Tibial nerve (tissue), 4 donors: ENCODE data around the gene MPPED1.

Experiments
- CTCF ChIP-seq, 5 experiments: fragments of 200-600 bp in 3 of 5; fragments of 450-650 bp in 2 of 5; sonication (generic) in 3 of 5; IDR thresholded peaks; one replicate each; pipeline ENCODE4 v1.5.1; 2016 to 2019; ENCODE audit warnings: antibody characterized with exemption in 5 of 5, mild to moderate bottlenecking in 3 of 5, moderate library complexity in 2 of 5
- EP300 ChIP-seq, 2 donors: sonication (generic); formaldehyde crosslinking; IDR thresholded peaks; one replicate each; pipeline ENCODE4 v1.6.1; 2017; ENCODE audit warnings: antibody characterized with exemption in 2 of 2, mild to moderate bottlenecking in 1 of 2
- POLR2A ChIP-seq, 2 donors: fragments of 450-650 bp; IDR thresholded peaks; one replicate each; pipeline ENCODE4 v1.6.1; 2017; ENCODE audit warnings: antibody characterized with exemption in 2 of 2, mild to moderate bottlenecking in 2 of 2, moderate library complexity in 2 of 2

DNA sequence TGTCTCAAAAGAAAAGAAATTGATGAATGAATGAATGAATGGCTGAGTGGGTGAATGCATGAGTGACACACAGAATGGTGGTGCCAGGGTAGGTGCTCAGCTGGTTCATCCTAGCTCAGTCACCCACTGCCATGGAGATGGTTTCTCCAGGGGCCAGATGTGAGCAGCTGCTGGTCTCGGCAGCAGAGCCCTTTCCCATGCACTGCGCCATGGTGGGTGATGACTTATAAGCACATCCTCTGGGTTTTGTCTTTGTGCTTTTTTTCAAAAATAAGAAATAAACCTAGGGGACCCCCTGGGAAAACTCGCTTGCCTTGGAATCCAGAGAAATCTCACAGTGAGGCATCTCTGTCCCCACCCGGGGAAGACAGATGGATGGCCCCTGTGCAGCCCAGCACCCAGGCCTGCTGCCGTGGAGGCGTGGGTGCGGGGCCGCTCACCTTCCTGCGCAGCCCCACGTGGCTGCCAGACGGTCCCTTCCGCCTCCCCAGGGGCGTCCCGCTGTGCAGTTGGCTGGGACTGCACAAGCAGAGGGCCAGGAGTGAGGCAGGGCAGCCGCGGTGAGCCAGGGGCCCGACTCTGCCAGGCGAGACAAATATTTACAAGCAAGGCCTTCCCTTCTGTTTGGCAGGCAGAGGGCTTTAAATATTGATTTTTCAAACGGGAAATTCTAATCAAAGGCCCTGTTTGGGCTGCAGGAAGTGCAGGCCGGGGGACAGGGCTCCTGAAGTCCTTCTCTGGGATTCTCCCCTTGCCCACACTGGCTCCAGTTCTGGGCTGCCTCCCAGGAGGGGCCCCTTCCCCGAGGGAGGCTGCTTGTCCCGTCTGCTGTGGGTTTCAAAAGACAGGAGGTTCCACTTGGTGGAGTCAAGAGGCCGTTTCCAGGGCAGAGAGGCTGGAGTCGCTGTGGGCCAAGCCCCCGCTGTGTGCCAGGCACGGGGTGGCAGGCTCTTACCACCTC, 24.3 kb downstream of the MPPED1 start:
- no peak for TF ChIP-seq EP300 (IDR thresholded peaks at IDR 0.05)
- no peak for TF ChIP-seq CTCF (IDR thresholded peaks at IDR 0.05)
- no peak for TF ChIP-seq POLR2A (IDR thresholded peaks at IDR 0.05)
